Activated CD8-positive, alpha-beta T cell treated with anti-CD3 and anti-CD28 coated beads for 36 hours (primary cell): ENCODE results near the gene LRRC25. TPM values are rescaled to one million over a fixed set of nuclear protein-coding genes. Genes with fewer than 3 reads are reported as not detected.
"Not testable (repeated sequence)": the region's sequence is repeated elsewhere in the genome, so short reads cannot be mapped to it uniquely, and the experiment has no call there.

ENCODE experiments used
- ATAC-seq: fragments of 200-7000 bp; cut with Tn5 transposase; one replicate; pipeline ENCODE4 v1.10.0; 2021; ENCODE audit warnings: mild to moderate bottlenecking, moderate library complexity
- CTCF ChIA-PET: fragments of 350-600 bp; sonication (Branson Sonifier 250); formaldehyde crosslinking; loops from one replicate; lab custom pipeline; 2021; ENCODE audit warnings: antibody characterized with exemption; lab: Charles Lee
- POLR2A ChIA-PET: fragments of 350-600 bp; sonication (Branson Sonifier 250); formaldehyde crosslinking; loops from one replicate; lab custom pipeline; 2021; ENCODE audit warnings: antibody characterized with exemption; lab: Charles Lee
- DNase-seq: peaks from one replicate; pipeline ENCODE4 v3.0.0-alpha.2; 2020
- H3K27ac Mint-ChIP-seq: one replicate; pipeline ENCODE4 v1.8.0; 2021; ENCODE audit warnings: mild to moderate bottlenecking, mixed read lengths
- H3K27me3 Mint-ChIP-seq: one replicate; pipeline ENCODE4 v1.8.0; 2021; ENCODE audit warnings: mixed read lengths
- H3K36me3 Mint-ChIP-seq: one replicate; pipeline ENCODE4 v1.8.0; 2021; ENCODE audit warnings: low read depth, mixed read lengths
- H3K4me1 Mint-ChIP-seq: one replicate; pipeline ENCODE4 v1.8.0; 2021; ENCODE audit warnings: low read depth, mixed read lengths
- H3K4me3 Mint-ChIP-seq: one replicate; pipeline ENCODE4 v1.8.0; 2021; ENCODE audit warnings: mild to moderate bottlenecking, moderate library complexity, mixed read lengths
- H3K9me3 Mint-ChIP-seq: one replicate; pipeline ENCODE4 v1.8.0; 2021; ENCODE audit warnings: mixed read lengths
- intact Hi-C: fragments of 100-400 bp; cut with micrococcal nuclease; formaldehyde crosslinking; loops from one replicate; pipeline ENCODE4 v1.10.0; 2022
- total RNA-seq, 2 experiments: library from RNA; stranded (reverse); gene quantifications; one replicate each; pipeline ENCODE4 v1.2.3, GENCODE V29; 2021
- TF ChIP-seq, protein P1 (sequence below): fragments of 200-600 bp; IDR thresholded peaks from one replicate; pipeline ENCODE4 v1.8.0; 2022; ENCODE audit warnings: antibody characterized with exemption, mild to moderate bottlenecking

Gene LRRC25
- total RNA-seq, 2 experiments from 2014 or later, result not detected

DNA sequence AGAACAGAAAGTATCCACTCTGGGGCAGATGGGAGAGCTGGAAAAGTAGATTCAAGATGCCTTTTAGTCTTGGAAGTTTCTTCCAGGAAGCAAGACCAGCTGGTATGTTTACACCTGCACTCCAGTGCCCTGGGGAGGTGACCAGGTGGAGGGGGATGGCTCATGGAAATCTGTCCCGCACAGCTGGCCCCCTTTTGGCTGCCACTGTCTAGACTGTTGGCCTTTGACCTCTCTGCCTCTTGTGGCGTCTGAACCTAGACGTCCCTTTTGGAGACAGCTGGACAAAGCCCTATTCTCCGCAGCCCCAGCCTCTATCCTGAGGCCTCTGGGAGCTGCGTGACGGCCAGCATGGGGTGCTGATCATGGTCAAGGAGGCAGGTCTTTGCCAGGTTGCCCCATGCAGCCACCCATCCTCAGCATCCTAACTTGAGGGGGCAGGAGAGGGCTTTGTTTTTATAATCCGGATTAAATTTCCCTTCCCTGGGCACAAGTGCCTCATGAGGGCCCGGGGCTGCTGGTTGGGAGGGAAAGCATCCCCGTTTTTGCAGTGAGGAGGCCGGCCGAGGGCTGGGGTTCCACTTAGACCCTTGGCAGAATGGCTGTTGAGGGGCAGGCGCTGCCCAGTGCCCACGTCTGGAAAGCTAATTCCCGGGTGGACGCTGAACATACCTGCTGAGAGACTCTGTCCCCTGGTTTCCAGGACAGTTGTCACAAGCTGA lies 28.8 kb downstream of the LRRC25 start:
- intact Hi-C loops, result no loop called here
- DNase-seq (no peak), ATAC-seq (no peak)
- Mint-ChIP-seq H3K36me3 (peaks cover 14% of the 10 kb centered on the region), H3K4me1 (peaks cover 3% of the 10 kb centered on the region), H3K27me3 (no peaks in the 10 kb centered on the region), H3K9me3 (no peaks in the 10 kb centered on the region), H3K27ac (no peak overlapping the region), H3K4me3 (no peak overlapping the region)
- ChIA-PET CTCF (interaction anchor here (1.8 to 2.4 kb wide), 2 partner anchors 19 to 20 kb away, joined by 6 to 8 read pairs; no protein-coding TSS in a partner anchor), POLR2A (interaction anchor here (0.6 to 0.7 kb wide), 2 partner anchors 350 to 563 kb away, joined by 3 read pairs; no protein-coding TSS in a partner anchor)
- TF ChIP-seq, protein P1, sequence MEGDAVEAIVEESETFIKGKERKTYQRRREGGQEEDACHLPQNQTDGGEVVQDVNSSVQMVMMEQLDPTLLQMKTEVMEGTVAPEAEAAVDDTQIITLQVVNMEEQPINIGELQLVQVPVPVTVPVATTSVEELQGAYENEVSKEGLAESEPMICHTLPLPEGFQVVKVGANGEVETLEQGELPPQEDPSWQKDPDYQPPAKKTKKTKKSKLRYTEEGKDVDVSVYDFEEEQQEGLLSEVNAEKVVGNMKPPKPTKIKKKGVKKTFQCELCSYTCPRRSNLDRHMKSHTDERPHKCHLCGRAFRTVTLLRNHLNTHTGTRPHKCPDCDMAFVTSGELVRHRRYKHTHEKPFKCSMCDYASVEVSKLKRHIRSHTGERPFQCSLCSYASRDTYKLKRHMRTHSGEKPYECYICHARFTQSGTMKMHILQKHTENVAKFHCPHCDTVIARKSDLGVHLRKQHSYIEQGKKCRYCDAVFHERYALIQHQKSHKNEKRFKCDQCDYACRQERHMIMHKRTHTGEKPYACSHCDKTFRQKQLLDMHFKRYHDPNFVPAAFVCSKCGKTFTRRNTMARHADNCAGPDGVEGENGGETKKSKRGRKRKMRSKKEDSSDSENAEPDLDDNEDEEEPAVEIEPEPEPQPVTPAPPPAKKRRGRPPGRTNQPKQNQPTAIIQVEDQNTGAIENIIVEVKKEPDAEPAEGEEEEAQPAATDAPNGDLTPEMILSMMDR, result no peak

DNA sequence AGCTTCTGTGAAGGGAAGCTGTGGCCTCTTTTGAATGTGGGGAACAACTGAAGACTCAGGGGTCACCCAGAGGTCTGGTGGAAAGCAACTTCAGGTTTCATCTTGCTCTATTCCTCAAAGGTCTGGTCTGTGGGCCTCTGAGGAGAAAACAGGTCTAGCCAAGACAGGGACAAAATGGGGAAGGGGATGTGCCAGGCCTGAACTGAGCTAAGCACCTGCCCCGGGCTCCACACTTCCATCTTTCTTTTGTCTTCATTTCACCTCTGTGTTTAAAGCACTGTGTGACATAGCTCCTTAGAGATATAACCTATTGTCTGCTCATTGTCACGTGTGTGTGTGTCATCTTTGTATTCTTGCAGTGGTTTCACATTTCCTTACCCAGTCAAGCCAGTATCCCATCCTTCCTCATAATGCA lies 31.4 kb downstream of the LRRC25 start:
- ChIA-PET CTCF (interaction anchor here (1.1 to 13.0 kb wide), 4 partner anchors 16 to 114 kb away, joined by 3 to 90 read pairs (median 4); partner anchors contain the start of gene GDF15), POLR2A (no interaction called here)
- Mint-ChIP-seq H3K36me3 (peaks cover 15% of the 10 kb centered on the region), H3K4me1 (no peaks in the 10 kb centered on the region), H3K27me3 (no peaks in the 10 kb centered on the region), H3K9me3 (no peaks in the 10 kb centered on the region), H3K4me3 (no peak overlapping the region), H3K27ac (peak overlapping the region; percentile 38)
- TF ChIP-seq, protein P1, result no peak
- DNase-seq (no peak), ATAC-seq (no peak)
- intact Hi-C loops, result no loop called here

DNA sequence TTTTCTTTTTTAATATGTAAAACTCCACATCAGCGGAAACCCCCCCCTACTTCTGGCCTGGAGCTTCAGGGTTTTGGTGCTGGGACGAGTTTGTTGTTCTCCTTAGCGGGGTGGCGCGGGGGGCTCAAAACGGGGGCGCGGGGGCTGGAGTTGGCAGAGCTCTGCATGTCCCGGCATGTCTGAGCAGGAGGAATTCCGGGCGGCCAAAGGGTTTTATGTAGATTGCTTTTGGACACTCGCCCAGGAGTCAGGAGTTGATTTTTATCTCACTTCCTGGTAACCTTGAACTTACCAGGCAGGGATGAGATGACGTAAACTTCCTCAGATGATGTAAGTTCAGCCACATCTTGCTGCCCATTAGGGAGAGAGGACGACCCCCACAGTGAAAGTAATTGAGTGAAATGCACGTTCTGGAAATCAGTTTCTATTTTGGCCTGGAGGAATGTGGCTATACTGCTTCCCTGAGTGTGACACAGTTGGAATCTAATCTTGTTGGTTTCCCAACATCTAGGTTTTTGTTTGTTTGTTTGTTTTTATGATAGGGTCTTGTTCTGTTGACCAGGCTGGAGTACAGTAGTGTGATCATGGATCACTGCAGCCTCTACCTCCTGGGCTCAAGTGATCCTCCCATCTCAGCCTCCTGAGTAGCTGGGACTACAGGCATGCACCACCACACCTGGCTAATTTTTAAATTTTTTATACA lies 32.4 kb downstream of the LRRC25 start:
- POLR2A ChIA-PET, result no interaction called here
- intact Hi-C loops, result no loop called here
- ATAC-seq, result no peak
- peak; percentile 15 for DNase-seq
- Mint-ChIP-seq H3K36me3 (peaks cover 15% of the 10 kb centered on the region), H3K27me3 (no peaks in the 10 kb centered on the region), H3K4me1 (no peaks in the 10 kb centered on the region), H3K4me3 (no peak overlapping the region), H3K9me3 (no peaks in the 10 kb centered on the region), H3K27ac (peak overlapping the region; percentile 10)
- CTCF ChIA-PET, result interaction anchor here (1.0 to 13.0 kb wide), 5 partner anchors 23 to 113 kb away, joined by 3 to 90 read pairs (median 5); partner anchors contain the start of genes GDF15 and LSM4
- TF ChIP-seq, protein P1, result no peak

DNA sequence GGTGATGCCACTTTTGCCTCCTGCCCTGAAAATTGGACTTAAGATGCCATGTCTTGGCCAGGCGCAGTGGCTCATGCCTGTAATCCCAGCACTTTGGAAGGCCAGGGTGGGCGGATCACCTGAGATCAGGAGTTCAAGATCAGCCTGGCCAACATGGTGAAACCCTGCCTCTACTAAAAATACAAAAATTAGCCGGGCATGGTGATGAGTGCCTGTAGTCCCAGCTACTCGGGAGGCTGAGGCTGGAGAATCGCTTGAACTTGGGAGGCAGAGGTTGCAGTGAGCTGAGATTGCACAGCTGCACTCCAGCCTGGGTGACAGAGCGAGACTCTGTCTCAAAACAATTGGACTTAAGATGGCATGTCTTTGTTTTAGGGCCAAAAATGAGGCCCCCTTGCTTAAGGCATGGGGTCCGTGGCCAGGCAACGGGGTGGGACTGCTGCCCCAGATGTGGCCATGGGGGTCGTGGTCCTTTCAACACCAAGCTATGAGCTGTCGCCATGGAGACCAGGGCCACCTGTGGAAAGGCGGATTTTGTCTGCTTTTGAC lies 33.1 kb downstream of the LRRC25 start:
- POLR2A ChIA-PET, DNase-seq, H3K9me3 Mint-ChIP-seq, H3K27me3 Mint-ChIP-seq, ATAC-seq, H3K4me1 Mint-ChIP-seq, H3K4me3 Mint-ChIP-seq, intact Hi-C loops: not testable (repeated sequence)
- peak overlapping the region; percentile 10 for H3K27ac Mint-ChIP-seq
- peaks cover 19% of the 10 kb centered on the region for H3K36me3 Mint-ChIP-seq
- CTCF ChIA-PET, result interaction anchor here (1.0 to 13.0 kb wide), 4 partner anchors 23 to 85 kb away, joined by 3 to 90 read pairs (median 6); partner anchors contain the start of genes GDF15 and LSM4

DNA sequence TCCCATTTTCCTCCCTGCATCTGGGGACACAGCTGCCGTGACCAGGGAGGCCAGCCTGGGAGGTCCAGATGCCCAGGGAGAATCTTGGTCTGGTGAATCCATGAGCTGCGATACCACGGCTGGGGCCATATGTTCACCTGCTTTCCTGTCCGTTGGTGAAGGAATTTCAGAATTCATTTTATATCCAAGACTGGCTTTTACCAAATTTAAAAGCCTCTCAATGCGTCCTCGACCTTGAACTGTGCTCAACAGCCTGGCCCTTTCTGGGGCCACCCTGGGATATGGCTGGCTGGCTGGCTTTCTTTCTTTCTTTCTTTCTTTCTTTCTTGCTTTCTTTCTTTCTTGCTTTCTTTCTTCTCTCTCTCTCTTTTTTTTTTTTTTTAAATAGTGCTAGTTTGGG lies 33.6 kb downstream of the LRRC25 start:
- intact Hi-C loops, result no loop called here
- ChIA-PET CTCF (interaction anchor here (1.0 to 13.0 kb wide), 3 partner anchors 24 to 41 kb away, joined by 3 to 90 read pairs (median 6); partner anchors contain the start of genes GDF15 and LSM4), POLR2A (no interaction called here)
- DNase-seq, result no peak
- peaks cover 23% of the 10 kb centered on the region for H3K36me3 Mint-ChIP-seq
- H3K4me3 Mint-ChIP-seq, result no peak overlapping the region
- no peaks in the 10 kb centered on the region for H3K4me1 Mint-ChIP-seq
- H3K27ac Mint-ChIP-seq, result no peak overlapping the region
- TF ChIP-seq, protein P1, result no peak
- no peaks in the 10 kb centered on the region for H3K27me3 Mint-ChIP-seq
- no peak for ATAC-seq
- H3K9me3 Mint-ChIP-seq, result no peaks in the 10 kb centered on the region
